ENCODE data around the gene SLC19A2. TPM values are rescaled to one million over a fixed set of nuclear protein-coding genes. Genes with fewer than 3 reads are reported as not detected.

The SLC19A2 gene
- total RNA-seq, 2 donors from 2014 or later, result 10.6 to 18.7 TPM

GRCh38 chr1:169484683-169485430 is 887 bp downstream of the SLC19A2 start:
- 11% methylated on average over 15 of the region's 15 CpGs for WGBS
- Histone ChIP-seq H3K9me3 (no peaks in the 10 kb centered on the region), H3K4me3 (peak overlapping the region; percentile 61 to 72), H3K4me1 (replicated peaks) (no peaks in the 10 kb centered on the region), H3K27me3 (replicated peaks; ENCODE audit: insufficient read depth) (no peaks in the 10 kb centered on the region), H3K27ac (peak overlapping the region; percentile 95 to 96), H3K36me3 (no peaks in the 10 kb centered on the region)
- TF ChIP-seq CTCF (IDR thresholded peaks at IDR 0.05) (no peak), POLR2AphosphoS5 (IDR thresholded peaks at IDR 0.05) (no peak), POLR2A (IDR thresholded peaks at IDR 0.05) (no peak)
- DNase-seq (ENCODE audit: low spot score), result peak; percentile 42
- intact Hi-C loops (cut with DNase I), result loop anchor here (5.0 kb wide), 1 partner anchor 378 kb away; the partner anchor contains the start of gene ATP1B1

DNA sequence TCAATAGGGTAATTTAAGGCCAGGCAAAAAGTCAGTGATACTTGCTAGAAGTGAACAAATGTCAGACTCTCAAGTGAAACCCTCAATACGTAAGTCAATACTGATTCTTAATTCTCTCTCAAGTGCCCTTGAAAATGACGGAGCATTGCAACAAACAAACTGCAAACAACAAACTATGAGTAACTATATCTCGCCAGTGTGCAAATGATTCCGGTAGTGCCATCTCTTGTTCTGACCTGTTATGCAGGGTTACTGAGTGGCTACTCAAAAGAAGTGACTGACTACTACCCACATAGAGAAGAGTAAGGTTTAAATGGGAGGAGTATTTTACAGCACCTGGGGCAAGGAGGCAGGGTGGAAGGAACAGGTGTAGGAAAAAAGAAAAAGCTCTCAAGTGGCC is 1.6 kb downstream of the SLC19A2 start:
- intact Hi-C loops (cut with DNase I), result no loop called here
- TF ChIP-seq CTCF (IDR thresholded peaks at IDR 0.05) (no peak), POLR2AphosphoS5 (IDR thresholded peaks at IDR 0.05) (no peak), POLR2A (IDR thresholded peaks at IDR 0.05) (no peak)
- DNase-seq (ENCODE audit: low spot score), result no peak

DNA sequence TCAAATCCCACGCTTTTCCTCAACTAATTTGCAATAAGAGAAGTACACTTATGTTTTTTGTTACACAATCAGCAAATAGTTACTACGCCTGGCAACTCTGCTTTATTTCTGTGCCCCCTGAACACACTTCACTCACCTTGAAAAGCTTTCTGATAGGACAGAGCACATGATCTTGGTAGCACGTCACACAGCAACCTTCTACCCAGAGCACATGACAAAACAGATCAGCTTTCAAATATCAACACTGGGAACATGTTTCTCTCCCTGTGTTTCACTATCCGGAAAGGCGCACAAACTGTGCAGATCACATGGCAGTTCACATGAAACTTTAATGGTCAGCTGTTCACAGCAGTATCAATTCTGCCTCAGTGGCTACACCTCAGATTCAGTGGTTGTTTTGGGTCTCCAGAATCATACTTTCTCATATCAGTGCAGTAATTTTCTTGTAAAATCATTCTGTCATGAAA is 2.2 kb downstream of the SLC19A2 start:
- H3K36me3 ChIP-seq, result no peaks in the 10 kb centered on the region
- no peak for TF ChIP-seq CTCF (IDR thresholded peaks at IDR 0.05)
- TF ChIP-seq POLR2A (IDR thresholded peaks at IDR 0.05), result peak; percentile 73
- TF ChIP-seq POLR2AphosphoS5 (IDR thresholded peaks at IDR 0.05), result peak; percentile 93
- H3K27me3 ChIP-seq (replicated peaks; ENCODE audit: insufficient read depth), result no peaks in the 10 kb centered on the region
- no peaks in the 10 kb centered on the region for H3K4me1 ChIP-seq (replicated peaks)
- peak; percentile 64 for DNase-seq (ENCODE audit: low spot score)
- peak overlapping the region; percentile 95 to 96 for H3K27ac ChIP-seq
- peak overlapping the region in 1 of 2 donors; percentile 61 for H3K4me3 ChIP-seq
- whole genome bisulfite sequencing, result 36% methylated on average over 5 of the region's 5 CpGs
- intact Hi-C loops (cut with DNase I), result no loop called here
- H3K9me3 ChIP-seq, result no peaks in the 10 kb centered on the region

More for the DNA sequence above, 1.6 kb downstream of the SLC19A2 start:
- peak overlapping the region; percentile 95 to 96 for H3K27ac ChIP-seq
- no peaks in the 10 kb centered on the region for H3K27me3 ChIP-seq (replicated peaks; ENCODE audit: insufficient read depth)
- H3K4me3 ChIP-seq, result peak overlapping the region; percentile 61 to 72
- no peaks in the 10 kb centered on the region for H3K4me1 ChIP-seq (replicated peaks)
- WGBS, result 57% methylated on average over 4 of the region's 4 CpGs
- H3K36me3 ChIP-seq, result no peaks in the 10 kb centered on the region
- H3K9me3 ChIP-seq, result no peaks in the 10 kb centered on the region

- Histone ChIP-seq H3K27me3 (replicated peaks; ENCODE audit: insufficient read depth) (no peaks in the 10 kb centered on the region), H3K4me1 (replicated peaks) (no peaks in the 10 kb centered on the region), H3K27ac (no peak overlapping the region), H3K36me3 (no peaks in the 10 kb centered on the region), H3K9me3 (no peaks in the 10 kb centered on the region), H3K4me3 (no peak overlapping the region)
- 86% methylated on average over 1 of the region's 1 CpG for WGBS
- intact Hi-C loops (cut with DNase I), result no loop called here
- DNase-seq (ENCODE audit: low spot score), result no peak
- TF ChIP-seq CTCF (IDR thresholded peaks at IDR 0.05) (no peak), POLR2AphosphoS5 (IDR thresholded peaks at IDR 0.05) (no peak), POLR2A (IDR thresholded peaks at IDR 0.05) (no peak)
Measured at GRCh38 chr1:169479363-169480066, 6.2 kb downstream of the SLC19A2 start.

Measured in prostate gland (tissue), 2 donors.